Measurements from ENCODE around the gene STRA6.

DNA sequence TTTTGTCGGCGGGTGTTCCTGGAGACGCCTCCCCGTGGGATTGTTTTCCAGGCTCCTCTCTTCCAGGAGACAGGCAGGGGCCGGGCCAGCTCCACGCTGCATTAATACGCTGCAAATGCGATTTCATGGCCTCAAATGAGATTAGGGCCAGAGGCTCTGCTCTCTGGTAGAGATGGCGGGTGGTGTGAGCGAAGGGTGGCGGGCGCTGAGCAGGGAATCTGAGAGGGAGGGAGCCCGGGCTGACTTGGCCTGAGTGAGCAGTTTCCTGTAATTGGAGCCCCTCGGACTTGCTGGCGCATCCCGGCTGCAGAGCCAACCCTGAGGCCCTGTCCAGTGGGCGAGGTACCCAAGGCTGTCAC, 26.1 kb upstream of the STRA6 start:
- TF ChIP-seq, protein P1, sequence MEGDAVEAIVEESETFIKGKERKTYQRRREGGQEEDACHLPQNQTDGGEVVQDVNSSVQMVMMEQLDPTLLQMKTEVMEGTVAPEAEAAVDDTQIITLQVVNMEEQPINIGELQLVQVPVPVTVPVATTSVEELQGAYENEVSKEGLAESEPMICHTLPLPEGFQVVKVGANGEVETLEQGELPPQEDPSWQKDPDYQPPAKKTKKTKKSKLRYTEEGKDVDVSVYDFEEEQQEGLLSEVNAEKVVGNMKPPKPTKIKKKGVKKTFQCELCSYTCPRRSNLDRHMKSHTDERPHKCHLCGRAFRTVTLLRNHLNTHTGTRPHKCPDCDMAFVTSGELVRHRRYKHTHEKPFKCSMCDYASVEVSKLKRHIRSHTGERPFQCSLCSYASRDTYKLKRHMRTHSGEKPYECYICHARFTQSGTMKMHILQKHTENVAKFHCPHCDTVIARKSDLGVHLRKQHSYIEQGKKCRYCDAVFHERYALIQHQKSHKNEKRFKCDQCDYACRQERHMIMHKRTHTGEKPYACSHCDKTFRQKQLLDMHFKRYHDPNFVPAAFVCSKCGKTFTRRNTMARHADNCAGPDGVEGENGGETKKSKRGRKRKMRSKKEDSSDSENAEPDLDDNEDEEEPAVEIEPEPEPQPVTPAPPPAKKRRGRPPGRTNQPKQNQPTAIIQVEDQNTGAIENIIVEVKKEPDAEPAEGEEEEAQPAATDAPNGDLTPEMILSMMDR (conservative IDR thresholded peaks at IDR 0.05; ENCODE audit: low read length), result no peak
- no peak for TF ChIP-seq EZH2phosphoT487 (IDR thresholded peaks at IDR 0.05; ENCODE audit: borderline replicate concordance, low read depth, low read length)

Data from OCI-LY7 (cell line).